HG02885 (cell line): Measurements from ENCODE around the gene MTM1.

Experiments used
- ATAC-seq: cut with Tn5 transposase; IDR thresholded peaks from one replicate; pipeline ENCODE4 v1.9.1; 2021; ENCODE audit warnings: mild to moderate bottlenecking; ENCODE audit not compliant: unreplicated experiment, poor library complexity

Gene MTM1

DNA sequence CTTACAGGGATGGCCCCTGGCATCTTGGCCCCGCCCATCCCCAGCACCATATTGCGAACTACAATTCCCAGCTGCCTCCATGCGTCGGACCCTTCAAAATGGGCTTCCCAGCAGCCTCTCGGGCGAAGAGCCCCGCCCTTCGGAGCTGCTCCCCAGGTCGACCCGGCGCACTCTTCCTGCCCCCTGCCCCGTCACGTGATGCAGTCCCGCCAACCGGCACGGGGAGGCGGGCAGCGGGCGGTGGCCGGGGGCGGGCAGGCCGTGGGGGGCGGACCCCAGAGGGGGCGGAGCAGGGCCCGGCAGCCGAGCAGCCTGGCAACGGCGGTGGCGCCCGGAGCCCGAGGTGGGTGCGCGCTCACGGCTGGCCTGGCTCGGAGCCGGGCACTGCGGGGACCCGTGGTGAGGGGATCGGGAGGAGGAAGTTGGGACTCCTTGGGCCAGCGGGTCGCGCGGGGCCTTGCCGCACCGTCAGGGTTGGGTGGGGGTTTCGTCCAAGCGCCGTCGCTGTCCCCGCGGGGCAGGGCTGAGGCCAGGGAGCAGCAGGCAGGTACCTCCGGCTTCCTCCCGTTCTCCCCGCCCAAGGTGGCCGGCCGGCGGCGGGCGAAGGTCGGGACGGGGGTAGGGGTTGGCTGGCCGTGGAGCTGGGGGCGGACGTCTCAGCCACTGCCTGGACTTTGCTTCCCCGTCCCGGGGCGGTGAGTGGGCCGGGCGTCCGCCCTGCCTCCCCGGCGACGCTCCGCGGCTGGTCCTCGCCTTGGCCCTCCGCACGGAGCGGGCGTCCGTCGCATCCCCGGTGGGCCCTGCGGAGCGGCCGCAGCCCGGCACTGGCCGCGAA, at the start of gene MTM1:
Gene MTM1 (plus strand): TSS at position 302 of the 835 bp plus-strand sequence. CDS start 23,994 bp downstream, outside the sequence.
- peak; percentile 93 for ATAC-seq

DNA sequence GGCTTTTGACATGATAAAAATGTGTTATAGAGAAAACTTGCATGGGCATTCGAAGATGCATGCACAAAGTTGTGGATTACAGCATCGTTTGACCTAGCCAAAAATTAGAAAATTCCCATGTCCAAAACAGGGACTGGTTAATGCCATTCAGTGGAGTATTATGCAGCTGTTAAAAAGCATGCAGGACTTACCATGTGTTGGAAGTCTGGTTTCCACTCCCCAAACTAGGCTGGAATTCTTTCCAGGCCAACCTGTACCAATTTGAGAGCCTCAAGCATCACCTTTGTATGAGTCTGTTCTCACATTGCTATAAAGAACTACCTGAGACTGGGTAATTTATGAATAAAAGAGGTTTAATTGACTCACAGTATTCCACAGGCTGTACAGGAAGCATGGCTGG, 45.9 kb upstream of the MTM1 start:
- ATAC-seq = no peak

DNA sequence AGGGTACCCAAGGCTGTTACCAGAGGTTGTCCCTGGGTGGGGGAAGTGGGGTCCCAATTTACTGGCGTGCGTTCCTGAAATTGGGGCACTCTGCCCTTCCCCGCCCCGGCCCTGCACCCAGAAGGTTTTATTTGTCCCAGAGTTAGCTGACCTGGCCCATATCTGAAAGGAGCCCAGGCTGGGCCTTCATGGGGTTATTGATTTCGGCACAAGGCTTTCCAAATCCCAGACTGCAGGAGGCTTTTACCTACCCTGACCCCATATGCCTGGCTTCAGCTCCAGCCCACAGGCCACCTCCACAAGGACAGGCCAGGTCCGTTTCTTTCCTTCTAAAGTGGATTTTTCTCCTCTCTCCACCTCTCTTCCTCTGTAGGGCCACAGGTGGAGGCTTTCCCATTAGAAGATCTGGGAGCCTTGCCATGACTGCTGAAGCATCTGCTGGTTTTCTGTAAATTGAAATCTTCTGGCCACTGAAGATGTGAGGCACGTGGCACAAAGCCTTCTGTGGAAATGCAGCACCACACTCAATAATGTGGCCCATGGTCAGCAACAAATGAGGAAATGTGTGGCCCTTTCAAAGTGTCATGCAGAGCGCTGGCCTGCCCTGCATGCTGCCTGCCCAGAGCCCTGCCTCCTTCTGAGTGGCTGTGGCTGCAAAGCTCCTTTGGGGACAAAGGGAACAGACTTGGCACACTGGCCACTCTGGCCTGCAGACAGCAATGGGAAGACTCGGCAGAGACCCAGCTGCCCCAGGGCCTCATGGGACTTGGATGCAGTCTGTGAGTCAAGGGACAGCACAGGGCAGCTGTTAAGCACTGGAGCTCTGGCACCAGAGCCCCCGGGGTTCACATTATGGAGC, 43.1 kb upstream of the MTM1 start:
- ATAC-seq = no peak

DNA sequence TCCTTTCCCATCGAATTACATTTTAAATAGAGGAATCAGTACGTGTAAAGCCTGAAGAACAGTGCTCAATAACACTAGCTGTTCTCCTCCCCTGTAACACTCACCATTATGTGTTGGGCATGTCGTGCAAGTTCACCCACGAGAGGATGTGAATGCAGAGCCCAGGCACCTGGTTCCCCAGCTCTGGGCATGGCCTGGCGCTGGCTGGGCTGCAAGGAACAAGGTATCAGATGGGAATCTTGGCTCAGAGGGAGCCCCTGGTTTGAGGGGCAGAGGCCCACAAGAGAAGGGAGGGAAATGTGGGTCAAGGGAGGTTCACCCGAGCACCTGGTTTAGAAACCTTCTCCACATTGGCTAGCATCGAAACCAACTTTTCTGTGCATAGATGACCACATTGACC, 41.7 kb upstream of the MTM1 start:
- ATAC-seq = no peak

DNA sequence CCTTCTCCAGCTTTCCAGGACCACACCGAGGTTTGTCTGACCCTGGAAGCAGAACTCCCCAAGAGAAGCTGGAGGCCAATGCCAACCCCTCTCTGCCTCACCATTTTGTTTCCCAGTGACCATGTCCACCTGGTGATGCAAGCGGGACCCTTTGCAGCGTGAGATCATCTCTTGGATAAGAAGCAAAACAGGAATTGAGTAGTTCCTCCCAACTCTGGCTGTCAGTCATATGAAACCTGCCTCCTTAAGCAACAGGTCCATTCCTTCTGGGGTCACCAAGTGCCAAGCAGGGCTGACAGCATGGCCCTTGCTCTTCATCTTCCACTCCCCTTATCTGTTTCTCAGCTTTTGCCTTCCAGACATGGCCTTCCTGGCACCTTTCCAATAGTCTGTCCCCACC, 41.3 kb upstream of the MTM1 start:
- no peak for ATAC-seq

DNA sequence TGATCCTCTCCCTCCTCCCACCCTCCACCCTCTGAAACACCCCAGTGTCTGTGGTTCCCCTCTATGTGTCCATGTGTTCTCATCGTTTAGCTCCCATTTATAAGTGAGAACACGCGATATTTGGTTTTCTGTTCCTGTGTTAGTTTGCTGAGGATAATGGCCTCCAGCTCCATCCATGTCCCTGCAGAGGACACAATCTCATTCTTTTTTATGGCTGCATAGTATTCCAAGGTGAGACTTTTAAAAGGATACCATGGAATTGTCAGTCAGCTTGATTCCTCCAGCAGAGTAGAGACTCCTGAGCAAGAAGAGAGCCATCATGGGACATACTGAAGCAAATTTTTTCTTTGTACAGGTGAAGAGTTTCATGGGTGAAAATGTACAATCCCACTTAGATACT, 38.8 kb upstream of the MTM1 start:
- ATAC-seq = no peak

DNA sequence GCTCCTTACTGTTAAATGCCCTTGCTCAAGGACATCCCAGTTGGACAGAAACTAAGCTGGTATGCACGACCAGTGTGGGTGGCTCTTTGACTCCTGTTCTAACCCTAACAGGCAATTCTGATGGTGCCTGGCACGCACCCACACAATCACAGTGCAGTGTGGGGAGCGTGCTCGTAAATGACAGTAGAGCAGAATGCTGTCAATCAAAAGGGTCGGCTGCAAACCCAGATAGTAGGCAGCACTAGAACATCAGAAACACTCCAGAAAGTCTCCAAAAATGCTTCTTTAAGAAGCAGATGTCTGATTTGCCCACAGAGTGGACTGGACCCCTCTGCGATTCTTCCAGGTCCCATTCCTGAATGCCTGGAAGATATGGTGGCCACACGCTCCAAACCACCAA, 37.6 kb upstream of the MTM1 start:
- ATAC-seq = no peak

DNA sequence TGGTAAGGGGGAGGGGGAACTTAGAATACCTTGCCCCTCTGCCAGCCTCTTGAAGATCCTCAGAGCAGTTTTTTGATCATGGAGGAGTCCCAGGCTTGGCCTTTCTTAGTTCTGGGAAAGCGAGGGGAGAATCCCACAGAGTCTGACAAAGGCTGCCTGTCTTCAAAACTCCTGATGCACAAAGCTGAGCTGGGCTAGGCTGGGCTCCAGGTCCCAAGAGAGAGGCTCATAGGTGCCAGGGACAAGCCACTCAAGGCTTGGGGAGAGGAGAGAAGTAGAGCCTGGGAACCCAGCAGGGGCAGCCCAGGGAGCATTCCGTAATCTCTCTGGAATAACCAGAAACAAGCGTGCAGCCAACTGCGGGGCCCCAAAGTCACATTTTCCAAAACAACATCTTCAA, 37.0 kb upstream of the MTM1 start:
- no peak for ATAC-seq

DNA sequence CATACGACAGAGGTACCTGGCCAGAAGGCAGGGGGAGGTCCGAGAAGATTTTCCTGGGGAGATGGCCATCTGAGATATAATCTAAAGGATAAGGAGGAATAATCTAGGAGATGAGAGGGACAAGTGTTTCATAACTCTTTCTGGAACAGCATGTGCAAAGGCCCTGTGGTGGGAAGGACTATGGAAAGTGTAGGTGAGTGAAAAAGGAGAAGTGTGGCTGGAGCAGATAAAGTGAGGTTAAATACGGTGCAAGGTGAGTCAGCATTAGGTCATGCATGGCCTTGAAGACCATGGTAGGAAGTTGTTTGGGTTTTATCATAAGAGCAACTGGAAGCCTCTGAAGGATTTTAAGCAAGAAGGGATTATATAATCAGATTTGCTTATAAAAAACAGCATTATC, 34.6 kb upstream of the MTM1 start:
- ATAC-seq = no peak

DNA sequence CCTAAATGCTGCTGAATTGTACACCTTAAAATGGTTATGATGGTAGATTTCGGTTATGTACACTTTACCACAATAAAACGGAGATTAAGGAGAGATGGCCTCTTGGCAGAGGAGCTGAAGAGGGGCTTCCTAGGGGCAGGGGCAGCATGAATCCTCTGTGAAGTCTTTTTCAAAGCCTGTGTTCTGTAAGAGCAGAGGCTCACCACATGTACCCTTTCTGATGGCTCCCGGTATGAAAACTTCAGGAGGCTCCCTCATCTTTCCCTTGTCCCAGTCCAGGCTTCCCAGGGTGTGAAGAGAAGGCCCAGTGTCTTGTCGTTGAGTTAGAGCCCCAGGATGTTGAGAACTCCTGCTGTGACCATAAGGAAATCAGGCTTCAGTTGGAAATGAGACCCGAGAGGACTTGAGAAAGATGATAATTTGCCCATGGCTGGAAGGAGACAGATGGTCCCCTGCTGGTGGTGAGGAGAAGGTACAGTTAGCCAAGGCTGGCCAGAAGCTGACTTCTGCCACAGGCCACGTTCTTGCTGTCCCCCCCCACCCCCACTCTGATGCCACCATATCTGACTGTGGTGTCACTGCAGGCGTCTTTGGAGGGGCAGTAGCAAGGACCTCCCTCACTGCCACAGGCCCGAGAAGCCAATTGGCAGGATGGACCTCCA, 31.8 kb upstream of the MTM1 start:
- ATAC-seq = peak; percentile 44

DNA sequence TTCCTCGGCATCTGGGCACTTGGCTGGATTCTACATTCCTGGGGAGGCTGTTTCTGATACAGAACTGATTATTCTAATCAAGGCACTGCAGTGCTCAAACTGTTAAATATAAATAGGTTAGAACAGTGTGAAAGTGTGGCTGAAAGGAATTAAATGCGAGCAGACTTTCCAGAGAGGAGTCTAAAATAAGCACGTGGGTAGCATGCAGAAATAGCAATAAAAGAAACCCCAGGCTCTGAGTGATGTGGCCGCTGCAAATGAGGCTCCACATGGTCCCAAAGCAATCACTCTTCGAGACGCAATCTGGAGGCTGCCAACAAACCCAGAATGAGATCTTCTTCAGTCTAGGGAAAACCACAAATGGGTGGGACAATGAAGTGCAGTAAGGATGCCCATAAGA, 30.6 kb upstream of the MTM1 start:
- no peak for ATAC-seq

DNA sequence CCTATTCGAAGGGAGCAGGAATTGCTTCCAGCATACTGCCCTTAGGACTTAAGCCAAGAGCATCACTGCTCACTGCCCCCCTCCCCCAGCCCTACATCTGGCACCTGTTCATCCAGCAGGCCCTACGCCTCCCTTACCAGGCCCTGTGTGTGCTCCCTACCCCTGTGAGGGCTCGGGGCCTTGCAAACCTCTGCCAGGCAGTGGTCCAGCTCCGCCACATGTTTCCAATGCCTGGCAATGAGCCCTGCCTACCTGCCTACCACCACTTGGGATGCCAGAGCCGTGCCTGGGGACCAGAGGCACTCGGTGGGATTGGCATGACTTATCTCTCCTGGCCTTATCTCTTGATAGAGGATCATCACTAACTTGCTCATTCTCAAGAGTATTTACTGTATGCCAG, 27.5 kb upstream of the MTM1 start:
- no peak for ATAC-seq

DNA sequence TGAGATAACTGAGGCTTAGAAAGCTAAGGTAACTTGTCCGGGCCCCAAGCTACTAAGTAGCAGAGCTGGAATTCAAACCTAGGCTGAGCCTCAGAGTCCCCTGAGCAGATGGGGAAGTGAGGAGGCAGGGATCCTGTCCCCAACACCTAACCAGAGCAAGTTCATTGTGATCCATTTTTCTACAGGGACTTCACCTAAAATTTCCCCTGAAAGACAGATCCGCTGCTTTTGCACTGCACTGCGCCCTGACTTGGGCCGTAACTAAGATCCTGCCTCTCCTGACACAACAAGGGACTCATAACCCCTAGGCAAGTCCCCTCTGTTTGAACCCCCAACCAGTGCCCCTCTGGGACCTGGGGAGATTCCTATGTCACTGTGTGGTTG, 25.6 kb upstream of the MTM1 start:
- ATAC-seq = peak; percentile 6

DNA sequence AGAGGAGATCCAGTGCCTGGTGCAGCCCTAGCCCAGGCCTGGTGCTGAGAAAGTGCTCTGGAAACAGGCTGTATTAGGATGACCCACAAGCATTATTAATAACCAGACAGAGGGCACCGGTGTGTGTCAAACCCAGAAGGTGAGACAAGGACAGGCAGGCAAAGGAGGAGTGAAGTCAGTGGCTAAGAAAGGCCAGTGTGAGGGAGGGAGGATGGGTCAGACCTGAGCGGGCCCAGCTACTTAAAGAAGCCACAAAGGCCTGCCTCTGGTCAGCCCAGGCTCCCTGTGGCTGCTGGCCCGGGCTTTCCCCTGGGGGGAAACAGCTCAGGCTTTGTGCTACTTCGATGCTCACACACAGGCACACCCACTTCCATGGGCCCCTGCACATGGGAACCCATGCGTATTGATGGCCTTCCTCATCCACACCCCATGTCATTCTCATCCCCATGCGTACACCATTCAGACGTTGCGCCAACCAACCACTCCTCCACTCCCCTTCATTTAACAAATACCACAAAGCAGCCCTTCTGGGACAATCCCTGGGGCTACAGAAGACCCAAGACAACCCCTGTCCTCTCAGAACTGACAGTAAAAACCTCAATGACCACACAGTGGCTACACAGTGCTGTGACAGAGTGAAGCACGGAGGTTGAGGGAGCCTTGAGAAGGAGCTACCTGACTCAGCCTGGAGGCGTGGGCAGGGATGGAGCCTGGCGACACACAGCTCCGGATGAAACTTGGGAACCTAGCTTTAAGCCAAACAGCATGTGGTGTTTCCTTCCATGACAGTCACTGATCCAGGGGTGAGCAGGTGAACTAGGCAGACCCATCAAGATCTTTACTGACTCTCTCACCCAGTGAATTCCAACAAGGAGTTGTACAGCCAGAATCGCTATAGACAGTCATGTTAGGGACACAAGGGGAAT, 24.9 kb upstream of the MTM1 start:
- peak; percentile 49 for ATAC-seq

DNA sequence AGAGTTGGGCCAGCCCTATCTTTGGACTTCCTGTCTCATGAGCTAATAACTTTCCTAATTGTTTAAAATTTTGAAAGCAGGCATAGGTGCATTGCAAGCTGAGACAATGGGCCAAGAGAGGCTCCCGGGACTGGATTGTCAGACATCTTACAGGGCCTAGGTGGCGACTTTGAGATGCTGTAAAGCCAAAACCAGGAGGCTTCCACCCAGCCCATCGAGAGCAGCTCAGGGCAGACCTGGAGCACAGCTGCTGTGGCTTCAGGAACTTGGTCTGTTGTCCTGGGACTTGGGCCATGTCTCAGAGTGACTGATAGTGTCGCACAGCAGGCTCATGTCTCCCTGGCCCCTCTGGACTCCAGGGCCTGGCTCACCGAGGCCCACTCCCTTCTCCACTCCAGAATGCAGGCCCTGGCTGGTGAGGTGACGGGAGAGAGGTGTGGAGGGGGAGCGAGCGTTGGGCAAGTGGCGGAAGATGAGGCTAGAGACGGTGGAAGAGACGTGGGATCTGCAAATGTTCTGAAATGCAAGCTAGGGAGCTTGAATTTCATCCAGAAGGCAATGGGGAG, 24.1 kb upstream of the MTM1 start:
- ATAC-seq = no peak

DNA sequence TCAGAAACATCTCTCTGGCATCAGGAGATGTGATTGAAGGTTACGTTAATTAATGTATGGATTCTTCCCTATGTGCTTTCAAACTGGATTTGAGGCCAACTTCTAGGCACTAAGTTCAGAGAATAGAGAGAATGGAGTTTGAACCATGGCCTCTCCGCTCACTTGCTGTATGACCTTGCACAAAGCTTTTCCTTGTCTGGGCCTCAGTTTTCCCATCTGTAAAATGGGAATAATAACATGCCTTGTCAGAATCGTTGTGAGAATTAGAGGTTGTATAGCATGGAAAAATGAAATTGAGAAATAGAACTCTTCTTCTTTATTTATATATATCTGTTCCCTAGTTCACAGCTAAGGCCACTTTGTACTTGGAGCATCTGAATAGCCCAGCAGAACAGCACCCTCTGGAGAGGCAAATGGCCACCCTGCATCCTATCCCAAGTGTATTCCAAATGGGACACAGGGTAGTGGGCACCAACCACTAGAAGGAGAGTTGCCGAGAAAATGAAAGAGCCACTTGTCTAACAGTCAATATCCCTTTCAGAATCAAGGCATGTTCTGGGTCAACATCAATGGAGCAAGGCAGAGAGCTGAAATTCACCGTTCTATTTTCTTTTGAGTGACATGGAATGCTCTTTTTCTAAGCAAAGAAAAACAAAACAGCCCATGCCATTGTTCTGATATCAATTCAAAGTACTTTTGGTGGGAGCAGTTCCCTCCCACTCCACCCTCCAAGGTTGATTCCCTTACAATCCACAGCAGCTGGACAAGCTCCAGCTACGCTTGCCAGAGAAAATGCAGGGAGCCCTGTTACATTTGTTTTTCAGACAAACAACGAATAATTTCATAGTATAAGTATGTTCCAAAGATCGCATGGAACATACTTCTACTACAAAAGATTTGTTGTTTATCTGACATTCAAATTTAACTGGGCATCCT, 23.3 kb upstream of the MTM1 start:
- no peak for ATAC-seq

DNA sequence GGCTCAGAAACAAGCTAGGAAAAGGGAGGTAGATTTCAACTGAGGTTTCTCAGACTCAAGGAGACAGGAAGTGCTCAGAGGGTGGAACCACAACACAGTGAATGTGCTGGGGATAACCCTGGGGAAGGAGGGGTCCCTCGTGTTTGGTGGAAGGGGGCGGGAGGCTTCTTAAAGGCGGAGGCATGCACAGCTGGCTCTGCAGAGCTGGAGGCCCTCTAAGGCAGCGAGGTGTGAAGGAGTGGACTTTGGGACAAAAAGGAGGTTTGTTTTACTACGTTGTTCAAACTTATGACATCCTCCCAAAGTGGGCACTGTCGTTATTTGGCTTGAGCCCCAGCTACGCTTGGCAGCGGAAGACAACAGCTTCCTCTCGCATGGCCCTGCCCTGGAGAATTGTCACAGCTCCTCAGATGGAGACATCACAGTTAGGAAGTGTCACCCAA, 21.7 kb upstream of the MTM1 start:
- ATAC-seq = no peak

DNA sequence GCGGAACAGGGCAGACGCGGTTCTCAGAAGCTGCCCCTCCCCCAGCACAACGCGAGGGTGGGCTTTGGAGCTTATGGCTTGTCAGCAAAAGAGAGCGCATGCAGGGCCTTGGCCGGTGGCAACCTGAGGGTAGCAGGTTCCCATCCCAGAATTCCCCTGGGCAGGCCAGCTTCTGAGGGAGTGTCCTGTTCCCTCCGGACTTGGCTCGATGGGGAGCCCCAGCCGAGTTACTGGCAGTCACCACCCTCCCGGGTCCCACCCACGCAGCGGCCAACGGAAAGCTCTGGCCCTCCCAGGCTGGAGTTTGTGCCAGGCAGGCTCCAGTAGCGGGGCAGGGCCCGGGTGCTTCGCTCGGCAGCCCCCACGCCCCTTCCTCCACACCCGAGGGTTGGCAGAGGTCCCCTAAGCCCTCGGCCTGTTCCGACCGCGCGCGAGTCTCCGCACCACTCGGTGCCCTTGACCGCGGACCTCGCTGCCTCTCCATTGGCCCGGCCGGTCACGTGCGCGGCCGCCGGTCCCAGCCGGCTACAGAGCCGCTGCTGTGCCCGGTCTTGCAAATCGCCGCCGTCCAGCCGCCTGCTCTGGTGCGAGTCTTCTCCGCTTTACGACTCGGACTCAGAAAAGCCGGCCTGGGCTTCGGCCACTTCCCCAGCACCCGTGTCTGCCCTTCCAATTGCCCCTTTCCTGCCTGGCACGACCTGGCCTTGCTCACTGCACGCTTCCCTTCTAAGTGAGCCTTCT, 20.9 kb upstream of the MTM1 start:
- peak; percentile 72 for ATAC-seq
